Psoas muscle (tissue), 8 donors: ENCODE data around the gene MAPKAPK2. TPM values are rescaled to one million over a fixed set of nuclear protein-coding genes. Genes with fewer than 3 reads are reported as not detected.

Experiments
- ATAC-seq, 4 donors: fragments of 200-7000 bp; cut with Tn5 transposase; one replicate each; pipeline ENCODE4 v1.9.1; 2020; ENCODE audit warnings: moderate library complexity in 3 of 4, mild to moderate bottlenecking in 2 of 4
- DNase-seq, 2 donors: peaks; one replicate each; pipeline ENCODE4 v3.0.0-alpha.2; 2020
- H3K27ac ChIP-seq: fragments of 200-600 bp; one replicate; pipeline ENCODE4 v1.8.0; 2022
- H3K27me3 ChIP-seq, 3 donors: fragments of 200-600 bp in 1 of 3; one replicate each; pipeline versions ENCODE4 v1.6.1 to v1.8.0; 2013 to 2022; ENCODE audit warnings: low read length in 2 of 3, mild to moderate bottlenecking in 2 of 3, moderate library complexity in 1 of 3; ENCODE audit not compliant: insufficient read depth in 3 of 3
- H3K36me3 ChIP-seq, 2 donors: fragments of 200-600 bp in 1 of 2; one replicate each; pipeline versions ENCODE4 v1.6.1 to v1.8.0; 2013 to 2022; ENCODE audit warnings: low read depth in 1 of 2, mild to moderate bottlenecking in 1 of 2, moderate library complexity in 1 of 2; ENCODE audit not compliant: insufficient read depth in 1 of 2
- H3K4me1 ChIP-seq: fragments of 200-600 bp; one replicate; pipeline ENCODE4 v1.8.0; 2022
- H3K4me3 ChIP-seq: fragments of 200-600 bp; one replicate; pipeline ENCODE4 v1.8.0; 2022; ENCODE audit warnings: mild to moderate bottlenecking
- H3K9me3 ChIP-seq: fragments of 200-600 bp; one replicate; pipeline ENCODE4 v1.8.0; 2022
- WGBS, 3 donors: extraction: QIAGEN DNeasy Blood & Tissue Kit; methylation state at CpG; one replicate each; pipeline versions ENCODE4 v1.1.6 to v1.1.7; 2013; 5-methylcytosine and 5-hydroxymethylcytosine counted together
- intact Hi-C, 2 donors: fragments of 100-400 bp; cut with DNase I; formaldehyde crosslinking; loops; one replicate each; pipeline versions ENCODE4 v1.11.0 to v1.14.2; 2022
- polyA plus RNA-seq, 3 donors: library from polyadenylated mRNA; stranded (reverse); fragments of 200-250 nt; gene quantifications; one replicate each; pipeline ENCODE4 v1.2.3, GENCODE V29; 2013
- total RNA-seq, 4 donors: library from RNA; stranded (reverse); fragmentation: NEBNext Ultra II Directional in 2 of 4; extraction: Animal tissue kit (Norgen Biotek cat#: 25700) in 2 of 4; gene quantifications; one replicate each; pipeline versions ENCODE4 v1.2.1 to v1.2.4, GENCODE V29; 2021 to 2023
- TF ChIP-seq, protein P1 (sequence below): fragments of 200-600 bp; IDR thresholded peaks from one replicate; pipeline ENCODE4 v1.8.0; 2022; ENCODE audit warnings: antibody characterized with exemption
- donor health status: healthy with polysubstance abuse.
- donor health status: DM: no; HTN: no; CAD: no; lungs with moderate emphysema.
- donor health status: Bipolar disorder and iron deficiency.
- donor health status: healthy.
- donor health status: DM: yes; HTN: yes; CAD: no.
- donor health status: DM: no; HTN: no; CAD: no.
- donor health status: DM: no; HTN: no; CAD: no.
- donor health status: DM: yes; HTN: yes; CAD: no.

Gene MAPKAPK2
- total and polyA plus RNA-seq, 7 donors: 89.4 to 198 (median 139) TPM

DNA sequence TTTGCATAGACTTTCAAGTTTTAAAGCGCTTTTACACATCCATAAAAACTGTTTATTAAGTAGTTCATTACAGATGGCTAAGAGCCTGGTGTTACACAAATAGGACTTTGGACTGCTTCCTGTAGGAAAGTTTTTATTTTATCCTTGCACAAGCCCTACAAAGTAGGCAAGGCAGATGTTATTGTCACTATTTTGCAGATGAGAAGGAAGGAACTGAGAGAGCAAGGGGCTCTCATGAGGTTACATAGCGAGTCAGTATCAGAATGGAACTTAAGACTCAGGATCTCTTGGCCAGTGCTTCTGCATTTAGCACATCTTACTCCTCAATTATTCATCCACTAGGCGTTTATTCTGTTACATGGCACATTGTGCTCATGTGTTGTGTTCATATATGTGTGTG, 2.6 kb upstream of the MAPKAPK2 start:
- no peak for ATAC-seq
- Histone ChIP-seq H3K36me3 (no peaks in the 10 kb centered on the region), H3K9me3 (no peaks in the 10 kb centered on the region), H3K27me3 (no peaks in the 10 kb centered on the region), H3K4me3 (no peak overlapping the region), H3K27ac (no peak overlapping the region), H3K4me1 (peaks cover 15% of the 10 kb centered on the region)
- no peak for DNase-seq
- 72 to 75% (median 73%) methylated on average over 3 of the region's 3 CpGs for WGBS, 3 donors
- TF ChIP-seq, protein P1, sequence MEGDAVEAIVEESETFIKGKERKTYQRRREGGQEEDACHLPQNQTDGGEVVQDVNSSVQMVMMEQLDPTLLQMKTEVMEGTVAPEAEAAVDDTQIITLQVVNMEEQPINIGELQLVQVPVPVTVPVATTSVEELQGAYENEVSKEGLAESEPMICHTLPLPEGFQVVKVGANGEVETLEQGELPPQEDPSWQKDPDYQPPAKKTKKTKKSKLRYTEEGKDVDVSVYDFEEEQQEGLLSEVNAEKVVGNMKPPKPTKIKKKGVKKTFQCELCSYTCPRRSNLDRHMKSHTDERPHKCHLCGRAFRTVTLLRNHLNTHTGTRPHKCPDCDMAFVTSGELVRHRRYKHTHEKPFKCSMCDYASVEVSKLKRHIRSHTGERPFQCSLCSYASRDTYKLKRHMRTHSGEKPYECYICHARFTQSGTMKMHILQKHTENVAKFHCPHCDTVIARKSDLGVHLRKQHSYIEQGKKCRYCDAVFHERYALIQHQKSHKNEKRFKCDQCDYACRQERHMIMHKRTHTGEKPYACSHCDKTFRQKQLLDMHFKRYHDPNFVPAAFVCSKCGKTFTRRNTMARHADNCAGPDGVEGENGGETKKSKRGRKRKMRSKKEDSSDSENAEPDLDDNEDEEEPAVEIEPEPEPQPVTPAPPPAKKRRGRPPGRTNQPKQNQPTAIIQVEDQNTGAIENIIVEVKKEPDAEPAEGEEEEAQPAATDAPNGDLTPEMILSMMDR: no peak
- intact Hi-C loops: no loop called here

DNA sequence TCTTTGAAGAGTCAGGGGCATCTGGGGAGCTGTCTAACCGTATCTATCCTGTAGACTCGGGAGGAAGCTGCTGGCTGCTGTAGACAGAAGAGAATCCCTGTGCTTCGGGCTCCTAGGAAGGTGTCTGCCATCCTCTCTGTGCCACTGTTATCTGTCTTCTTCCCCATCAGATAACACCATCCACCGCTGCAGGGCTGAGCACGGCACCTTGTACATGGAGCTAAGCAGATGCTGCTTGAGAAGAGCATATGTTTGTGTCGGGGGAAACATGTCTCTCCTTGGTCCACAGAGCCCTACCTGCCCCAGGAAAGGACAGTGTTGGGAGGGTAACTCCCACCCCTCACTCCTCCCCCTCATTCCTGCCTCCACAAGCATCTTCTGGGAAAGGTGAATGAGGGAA, 1.4 kb upstream of the MAPKAPK2 start:
- ATAC-seq: no peak
- H3K4me3 ChIP-seq: no peak overlapping the region
- H3K9me3 ChIP-seq: no peaks in the 10 kb centered on the region
- TF ChIP-seq, protein P1: no peak
- intact Hi-C loops: no loop called here
- H3K36me3 ChIP-seq: no peaks in the 10 kb centered on the region
- H3K27ac ChIP-seq: no peak overlapping the region
- H3K27me3 ChIP-seq: no peaks in the 10 kb centered on the region
- peaks cover 27% of the 10 kb centered on the region for H3K4me1 ChIP-seq
- WGBS, 3 donors: 88 to 91% (median 89%) methylated on average over 6 of the region's 6 CpGs
- no peak for DNase-seq

DNA sequence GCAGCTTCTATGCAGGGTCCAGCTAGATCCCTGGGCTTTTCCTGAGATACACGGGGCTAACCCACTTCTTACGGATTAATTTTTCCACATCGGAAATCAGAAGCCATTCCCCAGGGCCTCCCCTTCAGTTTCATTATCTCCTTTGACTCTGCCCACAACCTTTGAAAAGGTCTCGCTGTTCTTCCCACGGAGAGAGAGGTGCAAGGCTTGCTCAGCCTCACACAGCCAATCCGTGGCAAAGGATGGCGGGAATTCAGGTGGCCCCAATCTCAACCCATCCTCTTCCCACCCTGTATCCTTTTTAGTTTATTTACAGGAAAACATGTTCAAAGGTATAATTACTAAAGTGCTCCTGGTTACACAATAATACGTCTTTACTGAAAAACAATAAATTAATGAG, 702 bp upstream of the MAPKAPK2 start:
- peak overlapping the region; percentile 96 for H3K4me3 ChIP-seq
- TF ChIP-seq, protein P1: no peak
- no peak for DNase-seq
- peak overlapping the region; percentile 98 for H3K27ac ChIP-seq
- intact Hi-C loops: no loop called here
- WGBS, 3 donors: 55 to 61% (median 59%) methylated on average over 8 of the region's 8 CpGs
- H3K9me3 ChIP-seq: no peaks in the 10 kb centered on the region
- no peaks in the 10 kb centered on the region for H3K27me3 ChIP-seq
- ATAC-seq: no peak
- H3K36me3 ChIP-seq: no peaks in the 10 kb centered on the region
- peaks cover 34% of the 10 kb centered on the region for H3K4me1 ChIP-seq

DNA sequence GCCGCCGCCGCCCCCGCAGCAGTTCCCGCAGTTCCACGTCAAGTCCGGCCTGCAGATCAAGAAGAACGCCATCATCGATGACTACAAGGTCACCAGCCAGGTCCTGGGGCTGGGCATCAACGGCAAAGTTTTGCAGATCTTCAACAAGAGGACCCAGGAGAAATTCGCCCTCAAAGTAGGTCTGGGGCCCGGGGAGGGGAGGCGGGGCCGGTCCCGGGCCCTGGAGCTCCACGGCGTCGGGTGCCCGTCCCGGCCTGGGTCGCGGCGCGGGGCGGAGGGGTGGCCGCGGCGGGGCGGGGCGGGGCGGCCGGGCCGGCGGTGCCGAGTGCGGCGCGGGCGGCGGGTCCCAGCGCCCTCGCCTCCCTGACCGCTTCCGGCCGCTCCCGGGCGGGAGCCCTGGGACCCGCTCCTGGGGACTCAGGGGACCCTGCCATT, 646 bp downstream of the MAPKAPK2 start:
- H3K9me3 ChIP-seq: no peaks in the 10 kb centered on the region
- peaks cover 0 to 5% of the 10 kb centered on the region in 2 donors for H3K36me3 ChIP-seq
- peak overlapping the region; percentile 98 for H3K27ac ChIP-seq
- peaks cover 47% of the 10 kb centered on the region for H3K4me1 ChIP-seq
- intact Hi-C loops: loop anchor here in 1 of 2 donors (5.0 kb wide), 1 partner anchor 37 kb away; no protein-coding TSS in a partner anchor
- H3K27me3 ChIP-seq: no peaks in the 10 kb centered on the region
- WGBS, 3 donors: 0 to 2% (median 1%) methylated on average over 30 to 48 of the region's 48 CpGs
- DNase-seq: peak; percentile 58 to 70
- H3K4me3 ChIP-seq: peak overlapping the region; percentile 96
- ATAC-seq: peak; percentile 22 to 56 (median 40)
- TF ChIP-seq, protein P1: no peak
